CD4-positive, alpha-beta T cell treated with Interleukin-17A for 4 hours (primary cell): ENCODE results near the gene UBL4B.

Source experiments
- DNase-seq: peaks from one replicate; pipeline ENCODE4 v3.0.0-alpha.2; 2020; ENCODE audit warnings: mixed read lengths

UBL4B gene

DNA sequence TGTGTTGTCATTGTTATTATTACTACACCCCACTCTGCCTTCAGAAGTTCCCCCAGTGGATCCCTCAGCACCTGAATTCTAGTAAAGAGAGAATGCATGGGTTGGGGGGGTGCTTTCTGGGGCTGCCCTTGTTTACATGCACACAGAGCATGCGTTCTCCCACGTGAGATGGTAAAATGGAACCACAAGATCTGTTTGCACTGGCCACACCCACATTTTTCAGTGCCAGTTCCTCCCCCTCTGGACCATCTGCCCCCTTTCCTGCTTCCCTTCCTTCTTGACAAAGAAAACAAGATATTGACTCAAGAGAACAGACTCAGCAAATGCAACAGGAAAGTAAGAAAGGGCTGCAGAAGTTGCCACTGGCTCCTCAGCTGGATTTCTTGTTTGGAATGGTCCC, 46.9 kb downstream of the UBL4B start:
- DNase-seq: no peak

GRCh38 chr1:110160538-110161100, 48.4 kb downstream of the UBL4B start:
- DNase-seq: no peak

DNA sequence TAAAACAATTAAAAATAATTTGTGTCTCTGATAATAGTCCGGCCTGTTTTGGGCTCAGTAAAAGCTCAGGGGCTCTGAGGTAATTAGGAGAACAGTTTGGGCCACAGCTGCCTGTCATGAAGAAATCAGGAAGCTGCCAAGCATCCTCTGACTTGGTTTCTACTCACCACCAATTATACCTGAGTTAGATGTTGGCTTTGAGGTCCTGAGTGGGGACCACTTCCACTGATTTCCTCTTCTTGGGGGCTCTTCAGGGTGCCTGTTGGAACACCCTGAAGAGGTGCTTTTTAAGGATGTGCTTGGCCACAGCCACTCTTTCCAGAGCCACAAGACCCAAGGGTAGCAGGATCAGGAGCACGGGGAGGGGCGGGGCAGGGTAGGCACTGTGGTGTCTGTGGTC, 48.9 kb downstream of the UBL4B start:
- no peak for DNase-seq

DNA sequence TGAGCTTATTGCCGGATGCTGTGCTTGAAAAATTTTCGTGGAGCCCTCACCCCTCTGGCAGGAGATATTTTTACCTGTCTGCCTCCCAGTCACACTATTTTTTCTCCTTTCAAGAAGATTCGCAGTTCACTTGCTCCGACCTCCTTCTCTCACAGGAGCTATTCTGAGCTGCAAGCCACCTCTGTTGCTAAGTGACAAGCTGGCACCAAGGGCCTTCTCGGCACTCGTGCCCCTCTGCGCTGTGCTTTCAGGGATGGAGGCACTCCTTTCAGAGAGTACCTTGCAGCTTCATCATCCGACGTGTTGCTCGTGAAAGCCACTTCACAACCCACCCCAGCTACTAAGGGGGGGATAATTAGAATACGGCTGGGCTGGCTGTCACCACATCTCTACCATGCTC, 49.6 kb downstream of the UBL4B start:
- no peak for DNase-seq
